GM12891 (cell line): Measurements from ENCODE around the gene ZNF776.

Source experiments
- DNase-seq: peaks from one replicate; pipeline ENCODE4 v3.0.0; 2011; ENCODE audit warnings: low spot score; ENCODE audit not compliant: insufficient read length
- FAIRE-seq: peaks from 2 replicates; lab custom pipeline; 2011; peaks lifted over from hg19 to GRCh38; lab: Jason Lieb, UNC
- PAX5 ChIP-seq: IDR thresholded peaks from 2 replicates; pipeline ENCODE4 v1.6.1; 2011; ENCODE audit warnings: low read length, moderate library complexity, mild to moderate bottlenecking; ENCODE audit not compliant: insufficient read depth, severe bottlenecking
- POLR2A ChIP-seq: IDR thresholded peaks from 2 replicates; pipeline ENCODE4 v1.6.1; 2011; ENCODE audit warnings: low read depth, low read length, control low read depth
- POLR2AphosphoS5 ChIP-seq: IDR thresholded peaks from 2 replicates; pipeline ENCODE4 v1.6.1; 2011; ENCODE audit warnings: low read depth, low read length, control low read depth
- POU2F2 ChIP-seq: IDR thresholded peaks from 2 replicates; pipeline ENCODE4 v1.6.1; 2011; ENCODE audit warnings: low read depth, mild to moderate bottlenecking, control low read depth, low read length, moderate library complexity
- SPI1 ChIP-seq: IDR thresholded peaks from 2 replicates; pipeline ENCODE4 v1.6.1; 2011; ENCODE audit warnings: low read depth, low read length, control low read depth
- TAF1 ChIP-seq: IDR thresholded peaks from 2 replicates; pipeline ENCODE4 v1.6.1; 2011; ENCODE audit warnings: low read depth, low read length, control low read depth

Gene ZNF776

DNA sequence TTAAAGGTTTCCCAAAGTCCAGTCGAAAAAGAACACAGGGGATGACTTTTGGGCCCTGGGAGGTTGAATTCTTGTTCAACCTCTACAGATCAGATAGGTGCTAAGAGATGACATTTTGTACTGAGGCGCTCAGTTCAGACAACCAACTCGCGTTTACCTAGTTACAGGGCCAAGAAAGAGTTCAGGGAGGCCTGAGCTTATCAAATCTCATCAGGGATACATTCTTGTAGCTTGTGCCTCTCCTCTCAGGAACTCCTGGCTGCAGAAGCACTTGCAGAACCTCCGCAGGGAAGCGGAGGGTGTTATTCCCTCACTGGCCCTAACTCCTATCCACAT lies 825 bp downstream of the ZNF776 start:
- DNase-seq (no peak), FAIRE-seq (peak; percentile 31)

DNA sequence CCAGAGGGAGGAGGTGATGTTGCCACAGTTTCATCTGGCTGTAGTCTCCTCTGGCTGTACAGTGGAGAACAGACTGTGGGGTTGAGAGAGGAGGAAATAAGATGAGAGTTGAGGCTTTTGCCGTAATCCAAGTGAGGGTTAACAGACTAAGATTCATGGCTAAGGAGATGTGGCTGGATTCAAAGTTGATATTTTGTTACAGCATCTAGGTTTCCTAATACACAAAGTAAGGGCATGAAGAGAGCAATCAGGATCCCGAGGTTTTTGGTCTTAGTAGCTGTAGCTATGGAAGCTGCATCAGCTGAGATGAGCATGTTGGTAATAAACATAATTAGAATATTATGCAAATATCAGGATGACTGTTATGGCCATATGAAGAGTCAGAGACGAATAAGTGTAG lies 1.4 kb downstream of the ZNF776 start:
- DNase-seq (no peak), FAIRE-seq (no peak)
- TF ChIP-seq POLR2A (no peak), SPI1 (no peak), PAX5 (no peak), POLR2AphosphoS5 (no peak), POU2F2 (no peak), TAF1 (no peak)

More for the DNA sequence above, 825 bp downstream of the ZNF776 start:
- TF ChIP-seq PAX5 (no peak), POLR2AphosphoS5 (no peak), TAF1 (no peak), POLR2A (no peak), POU2F2 (no peak), SPI1 (no peak)

GRCh38 chr19:57754091-57754673 lies 7.6 kb downstream of the ZNF776 start:
- no peak for DNase-seq
- peak; percentile 16 for FAIRE-seq
- peak; percentile 21; the same call in 1 of the 2 replicates for TF ChIP-seq POLR2A
- TF ChIP-seq TAF1: no peak
- no peak for TF ChIP-seq POU2F2

GRCh38 chr19:57755031-57755430 lies 8.4 kb downstream of the ZNF776 start:
- FAIRE-seq (no peak), DNase-seq (no peak)
- no peak for TF ChIP-seq TAF1
- no peak for TF ChIP-seq SPI1
- TF ChIP-seq POLR2A: no peak
- no peak for TF ChIP-seq POLR2AphosphoS5
- TF ChIP-seq PAX5: no peak
- no peak for TF ChIP-seq POU2F2

- FAIRE-seq: no peak
- TF ChIP-seq SPI1 (no peak), POLR2AphosphoS5 (no peak), POLR2A (no peak), PAX5 (no peak), POU2F2 (no peak), TAF1 (no peak)
- DNase-seq: no peak
These were observed 11.3 kb downstream of the ZNF776 start for GRCh38 chr19:57757941-57758340.

GRCh38 chr19:57759096-57759495 lies 12.5 kb downstream of the ZNF776 start:
- TF ChIP-seq SPI1 (no peak), POLR2A (no peak), PAX5 (no peak), POLR2AphosphoS5 (no peak), TAF1 (no peak), POU2F2 (no peak)
- DNase-seq: no peak
- no peak for FAIRE-seq

DNA sequence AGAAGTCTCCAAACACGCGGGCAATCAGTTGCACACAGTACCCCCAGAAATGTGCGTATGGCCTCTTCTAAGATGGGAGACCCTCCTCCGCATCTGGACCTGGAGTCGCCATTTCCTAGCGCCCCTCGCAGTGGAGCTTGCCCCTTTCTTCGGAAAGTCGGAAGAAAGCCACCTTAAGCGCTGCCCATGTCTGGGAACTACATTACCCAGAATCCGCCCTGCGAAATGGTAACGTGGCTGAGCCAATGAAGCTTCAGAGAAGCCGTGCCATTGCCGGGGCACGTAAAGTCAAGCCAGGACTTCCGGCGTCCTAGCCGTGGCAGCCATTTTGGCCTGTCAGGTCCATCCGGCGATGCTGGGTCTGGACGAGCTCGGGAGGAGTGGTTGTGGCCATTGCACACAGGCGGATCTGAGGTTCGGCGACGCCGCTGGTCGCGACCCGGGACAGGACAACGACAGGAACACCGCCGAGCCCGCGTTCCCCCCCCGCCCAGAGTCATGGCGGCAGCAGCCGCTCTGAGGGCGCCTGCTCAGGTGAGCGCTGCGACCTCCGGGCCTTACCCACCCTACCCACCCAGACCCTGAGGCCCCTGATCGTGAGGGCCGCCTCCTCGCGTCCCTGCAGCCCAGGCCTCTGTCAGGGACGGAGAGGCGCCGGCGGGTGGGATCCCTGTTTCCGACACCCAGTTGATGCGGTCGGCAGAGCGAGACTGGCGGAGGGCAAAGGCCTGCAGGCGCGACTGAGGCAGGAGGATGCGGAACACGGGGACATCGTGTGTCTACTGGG lies 22.9 kb downstream of the ZNF776 start, which contains the start of gene ZNF586:
Gene ZNF586 (plus strand): TSS at position 332 of the 787 bp plus-strand sequence. CDS start 167 bp downstream, at position 499.
- FAIRE-seq (peak; percentile 98), DNase-seq (peak; percentile 94)
- peak; percentile 91 for TF ChIP-seq POLR2AphosphoS5
- no peak for TF ChIP-seq TAF1
- TF ChIP-seq POLR2A: peak; percentile 90
- TF ChIP-seq SPI1: no peak
- peak; percentile 48; the same call in 1 of the 2 replicates for TF ChIP-seq POU2F2
- no peak for TF ChIP-seq PAX5

- FAIRE-seq (peak; percentile 23), DNase-seq (no peak)
- TF ChIP-seq POU2F2 (no peak), SPI1 (peak; percentile 77)
These were observed 24.8 kb downstream of the ZNF776 start for GRCh38 chr19:57771417-57771816.

GRCh38 chr19:57773488-57773887 lies 26.9 kb downstream of the ZNF776 start:
- TF ChIP-seq POU2F2: no peak
- TF ChIP-seq SPI1: no peak
- no peak for TF ChIP-seq PAX5
- no peak for TF ChIP-seq POLR2A
- TF ChIP-seq POLR2AphosphoS5: no peak
- TF ChIP-seq TAF1: no peak
- no peak for FAIRE-seq
- no peak for DNase-seq

DNA sequence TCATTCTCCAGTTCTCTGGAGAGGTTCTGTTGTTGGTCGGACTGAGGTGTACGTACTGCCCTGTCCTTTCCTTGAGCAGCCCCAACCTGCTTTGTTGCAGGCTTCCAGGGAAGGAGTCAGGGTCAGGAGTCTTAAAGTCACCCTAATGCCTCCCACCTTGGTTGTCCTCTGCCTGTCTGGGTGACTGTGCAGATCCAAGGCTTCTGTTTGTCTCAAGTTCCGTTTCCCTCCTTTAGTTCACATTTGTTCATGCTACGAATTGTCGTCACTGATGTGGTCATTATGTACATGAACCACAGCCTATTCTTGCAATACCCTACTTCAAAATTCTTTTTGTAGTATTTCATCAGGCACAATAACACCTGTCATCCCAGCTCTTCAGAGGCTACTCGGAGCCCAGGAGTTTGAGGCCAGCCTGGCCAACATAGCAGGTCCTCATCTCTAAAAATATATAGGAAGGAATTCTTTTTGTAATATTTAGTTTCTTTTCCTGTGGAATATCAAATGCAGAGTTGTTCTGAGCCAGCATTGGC lies 30.2 kb downstream of the ZNF776 start:
- DNase-seq (no peak), FAIRE-seq (no peak)
- TF ChIP-seq TAF1 (no peak), POLR2A (no peak), POLR2AphosphoS5 (no peak), POU2F2 (no peak), PAX5 (no peak), SPI1 (no peak)

DNA sequence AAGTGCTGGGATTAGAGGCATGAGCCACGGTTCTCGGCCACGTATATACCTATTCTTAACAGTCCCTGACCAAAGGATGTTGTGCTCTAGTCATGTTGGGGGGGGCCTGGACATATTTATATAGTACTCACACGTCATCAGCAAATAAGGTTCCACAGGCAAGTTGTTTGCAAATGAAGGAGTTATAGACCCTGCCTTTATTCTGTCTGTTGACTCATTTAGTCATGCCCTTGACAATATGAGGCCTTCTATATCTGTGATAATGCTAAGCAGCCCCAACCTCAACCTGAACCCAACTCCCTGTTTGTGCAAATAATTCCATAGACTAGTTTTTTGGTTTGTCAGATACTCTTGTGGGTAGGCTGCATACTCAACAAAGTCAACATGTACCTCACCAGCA lies 31.7 kb downstream of the ZNF776 start:
- DNase-seq (no peak), FAIRE-seq (no peak)
- TF ChIP-seq TAF1 (no peak), POLR2A (no peak), POLR2AphosphoS5 (no peak), POU2F2 (no peak), PAX5 (no peak), SPI1 (no peak)
